MCF 10A (cell line): ENCODE data around the gene GPALPP1. TPM values are rescaled to one million over a fixed set of nuclear protein-coding genes. Genes with fewer than 3 reads are reported as not detected.
"Not testable (repeated sequence)": the region's sequence is repeated elsewhere in the genome, so short reads cannot be mapped to it uniquely, and the experiment has no call there.

Experiments
- BruUV-seq: library from RNA; stranded (reverse); fragments of 400-500 nt; replicated peaks from 2 replicates; lab custom pipeline; 2021; lab: Mats Ljungman, UMichigan
- CTCF ChIA-PET: fragments of 300-600 bp; sonication (Branson Sonifier 250); formaldehyde crosslinking; extraction: SDS; loops from one replicate; lab custom pipeline; 2021; ENCODE audit warnings: antibody characterized with exemption, inconsistent platforms; lab: Yijun Ruan, JAX
- POLR2A ChIA-PET: fragments of 300-600, 350-650 bp; sonication (Branson Sonifier 250); formaldehyde crosslinking; extraction: SDS; loops from one replicate; lab custom pipeline; 2020; ENCODE audit warnings: antibody characterized with exemption, inconsistent platforms; lab: Yijun Ruan, JAX
- DNase-seq: peaks from one replicate; pipeline ENCODE4 v3.0.0-alpha.2; 2018; ENCODE audit not compliant: unreplicated experiment
- H3K27ac Mint-ChIP-seq: one replicate; pipeline ENCODE4 v1.8.0; 2022; ENCODE audit warnings: mild to moderate bottlenecking, low read depth, mixed read lengths; ENCODE audit not compliant: unreplicated experiment
- H3K27me3 Mint-ChIP-seq: one replicate; pipeline ENCODE4 v1.8.0; 2022; ENCODE audit warnings: mixed read lengths; ENCODE audit not compliant: insufficient read depth, unreplicated experiment
- H3K36me3 Mint-ChIP-seq: one replicate; pipeline ENCODE4 v1.8.0; 2022; ENCODE audit warnings: mild to moderate bottlenecking, moderate library complexity, mixed read lengths; ENCODE audit not compliant: insufficient read depth, unreplicated experiment
- H3K4me1 Mint-ChIP-seq: one replicate; pipeline ENCODE4 v1.8.0; 2022; ENCODE audit warnings: mixed read lengths; ENCODE audit not compliant: insufficient read depth, unreplicated experiment
- H3K4me3 Mint-ChIP-seq: one replicate; pipeline ENCODE4 v1.8.0; 2022; ENCODE audit warnings: mild to moderate bottlenecking, moderate library complexity, mixed read lengths; ENCODE audit not compliant: unreplicated experiment
- H3K9me3 Mint-ChIP-seq: one replicate; pipeline ENCODE4 v1.8.0; 2022; ENCODE audit warnings: mixed read lengths; ENCODE audit not compliant: unreplicated experiment
- CTCF ChIP-seq: fragments of 200-600 bp; IDR thresholded peaks from one replicate; pipeline ENCODE4 v1.8.0; 2022; ENCODE audit warnings: antibody characterized with exemption, mild to moderate bottlenecking; ENCODE audit not compliant: unreplicated experiment
- intact Hi-C: fragments of 100-400 bp; cut with micrococcal nuclease; formaldehyde crosslinking; loops from 2 replicates; pipeline ENCODE4 v1.14.1; 2022
- total RNA-seq: library from RNA; stranded (reverse); gene quantifications from 2 replicates; pipeline ENCODE4 v1.2.3, GENCODE V29; 2022

Gene GPALPP1
- total RNA-seq, 1 experiment from 2014 or later, result 21.0 TPM

DNA sequence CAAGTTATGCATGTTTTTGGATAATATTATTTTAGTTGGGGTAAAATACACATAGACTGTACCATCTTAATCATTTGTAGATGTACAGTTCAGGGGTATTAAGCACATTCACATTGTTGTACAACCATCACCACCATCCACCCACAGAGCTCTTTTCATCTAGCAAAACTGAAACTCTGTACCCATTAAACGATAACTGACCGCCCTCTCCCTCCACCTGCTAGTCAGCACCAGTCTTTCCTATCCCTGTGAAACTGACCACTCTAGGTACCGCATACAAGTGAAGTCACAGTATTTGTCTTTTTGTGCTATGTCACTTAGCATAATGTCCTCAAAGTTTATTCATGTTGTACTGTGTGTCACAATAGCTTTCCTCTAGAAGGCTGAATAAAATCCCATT lies 70.7 kb downstream of the GPALPP1 start:
- no peak overlapping the region for H3K27ac Mint-ChIP-seq
- DNase-seq, result no peak
- H3K4me3 Mint-ChIP-seq, result no peak overlapping the region
- no peaks in the 10 kb centered on the region for H3K36me3 Mint-ChIP-seq
- no peaks in the 10 kb centered on the region for H3K27me3 Mint-ChIP-seq
- H3K4me1 Mint-ChIP-seq, result peaks cover 9% of the 10 kb centered on the region
- POLR2A ChIA-PET, result interaction anchor here (0.7 kb wide), 1 partner anchor 150 kb away, joined by 3 read pairs; no protein-coding TSS in a partner anchor
- no peaks in the 10 kb centered on the region for H3K9me3 Mint-ChIP-seq
- intact Hi-C loops, result no loop called here
- TF ChIP-seq CTCF, result no peak
- CTCF ChIA-PET, result interaction anchor here (1.1 to 1.6 kb wide), 2 partner anchors 13 to 221 kb away, joined by 3 to 5 read pairs; no protein-coding TSS in a partner anchor
- no TSS peak for BruUV-seq

GRCh38 chr13:45063261-45063860 lies 74.0 kb downstream of the GPALPP1 start:
- DNase-seq, result no peak
- no peaks in the 10 kb centered on the region for H3K9me3 Mint-ChIP-seq
- H3K27me3 Mint-ChIP-seq, result no peaks in the 10 kb centered on the region
- no peak overlapping the region for H3K4me3 Mint-ChIP-seq
- BruUV-seq, result no TSS peak
- no peak for TF ChIP-seq CTCF
- POLR2A ChIA-PET, result no interaction called here
- H3K4me1 Mint-ChIP-seq, result no peaks in the 10 kb centered on the region
- no peaks in the 10 kb centered on the region for H3K36me3 Mint-ChIP-seq
- CTCF ChIA-PET, result interaction anchor here (0.6 kb wide), 1 partner anchor 97 kb away, joined by 3 read pairs; no protein-coding TSS in a partner anchor
- intact Hi-C loops, result no loop called here
- no peak overlapping the region for H3K27ac Mint-ChIP-seq

DNA sequence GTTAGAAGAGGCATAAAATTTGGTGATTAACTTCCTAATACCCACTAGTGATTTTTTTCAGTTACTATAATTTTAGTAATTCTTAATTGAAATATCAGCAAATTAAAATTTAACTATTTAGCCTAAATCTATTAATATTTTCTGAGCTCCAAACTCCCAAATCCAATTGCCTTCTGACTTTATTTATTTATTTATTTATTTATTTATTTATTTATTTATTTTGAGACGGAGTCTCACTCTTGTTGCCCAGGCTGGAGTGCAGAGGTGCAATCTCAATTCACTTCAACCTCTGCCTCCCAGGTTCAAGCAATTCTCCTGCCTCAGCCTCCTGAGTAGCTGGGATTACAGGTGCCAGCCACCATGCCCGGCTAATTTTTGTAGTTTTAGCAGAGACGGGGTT lies 74.6 kb downstream of the GPALPP1 start:
- DNase-seq, intact Hi-C loops, H3K27me3 Mint-ChIP-seq, H3K4me3 Mint-ChIP-seq, H3K4me1 Mint-ChIP-seq, H3K36me3 Mint-ChIP-seq, CTCF ChIA-PET, H3K9me3 Mint-ChIP-seq, BruUV-seq, H3K27ac Mint-ChIP-seq, POLR2A ChIA-PET: not testable (repeated sequence)

DNA sequence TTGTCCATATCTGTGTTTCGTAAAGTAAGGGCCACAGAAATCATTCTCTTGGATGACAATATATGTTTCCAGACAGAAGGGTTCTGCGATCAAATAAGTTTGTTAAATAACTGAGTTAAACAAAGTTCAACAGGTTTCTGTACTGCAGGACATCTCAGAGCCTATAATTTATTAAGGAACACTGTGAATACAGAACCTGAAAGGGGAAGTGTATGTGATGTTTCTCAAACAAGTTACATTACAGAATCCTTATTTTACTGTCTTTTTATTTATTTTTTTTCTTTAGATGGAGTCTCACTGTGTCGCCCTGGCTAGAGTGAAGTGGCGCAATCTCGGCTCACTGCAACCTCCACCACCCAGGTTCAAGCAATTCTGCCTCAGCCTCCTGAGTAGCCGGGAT lies 75.6 kb downstream of the GPALPP1 start:
- no peak for DNase-seq
- Mint-ChIP-seq H3K4me1 (no peaks in the 10 kb centered on the region), H3K36me3 (no peaks in the 10 kb centered on the region), H3K27me3 (no peaks in the 10 kb centered on the region), H3K27ac (no peak overlapping the region), H3K9me3 (no peaks in the 10 kb centered on the region), H3K4me3 (no peak overlapping the region)
- POLR2A ChIA-PET, result interaction anchor here (1.4 kb wide), 1 partner anchor 9 kb away, joined by 4 read pairs; no protein-coding TSS in a partner anchor
- TF ChIP-seq CTCF, result no peak
- CTCF ChIA-PET, result no interaction called here
- no TSS peak for BruUV-seq
- intact Hi-C loops, result no loop called here
